ENCODE data around the gene MAIP1.
A peak's percentile ranks its signal among the peaks of the same experiment; 100 is the strongest.

Gene MAIP1

DNA sequence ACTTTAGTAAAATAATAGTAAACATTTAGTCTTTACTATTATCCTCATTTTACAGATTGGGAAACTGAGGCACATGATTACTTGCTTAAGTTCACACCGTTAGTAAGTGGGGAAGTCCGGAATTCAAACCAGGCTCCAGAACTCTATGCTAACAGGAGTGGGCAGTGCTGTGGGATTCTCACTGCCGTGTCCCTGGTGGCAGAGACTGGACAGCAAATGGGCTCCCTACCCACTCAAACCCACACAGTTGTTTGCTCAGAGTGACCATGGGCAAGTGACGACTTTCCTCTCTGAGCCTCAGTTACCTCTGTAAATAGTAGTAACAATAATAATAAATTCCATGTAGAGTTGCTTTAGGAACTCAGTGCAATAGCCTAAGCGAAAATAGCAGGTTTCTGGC is 24.0 kb downstream of the MAIP1 start:
- Histone ChIP-seq H3K9me3 (ENCODE audit: control insufficient read depth, insufficient read depth, low read depth, low read length) (no peaks in the 10 kb centered on the region), H3K36me3 (ENCODE audit: control insufficient read depth, insufficient read depth, low read length) (no peaks in the 10 kb centered on the region), H3K9ac (ENCODE audit: low read length) (peak overlapping the region; percentile 29), H3K4me1 (ENCODE audit: control insufficient read depth, insufficient read depth, low read length) (peaks cover 32% of the 10 kb centered on the region), H3K27ac (ENCODE audit: low read depth, low read length) (no peak overlapping the region), H3K4me3 (ENCODE audit: low read depth, low read length) (peak overlapping the region; percentile 53; the same call in 1 of the 2 replicates), H3K27me3 (ENCODE audit: control insufficient read depth, insufficient read depth, low read length) (no peaks in the 10 kb centered on the region)

DNA sequence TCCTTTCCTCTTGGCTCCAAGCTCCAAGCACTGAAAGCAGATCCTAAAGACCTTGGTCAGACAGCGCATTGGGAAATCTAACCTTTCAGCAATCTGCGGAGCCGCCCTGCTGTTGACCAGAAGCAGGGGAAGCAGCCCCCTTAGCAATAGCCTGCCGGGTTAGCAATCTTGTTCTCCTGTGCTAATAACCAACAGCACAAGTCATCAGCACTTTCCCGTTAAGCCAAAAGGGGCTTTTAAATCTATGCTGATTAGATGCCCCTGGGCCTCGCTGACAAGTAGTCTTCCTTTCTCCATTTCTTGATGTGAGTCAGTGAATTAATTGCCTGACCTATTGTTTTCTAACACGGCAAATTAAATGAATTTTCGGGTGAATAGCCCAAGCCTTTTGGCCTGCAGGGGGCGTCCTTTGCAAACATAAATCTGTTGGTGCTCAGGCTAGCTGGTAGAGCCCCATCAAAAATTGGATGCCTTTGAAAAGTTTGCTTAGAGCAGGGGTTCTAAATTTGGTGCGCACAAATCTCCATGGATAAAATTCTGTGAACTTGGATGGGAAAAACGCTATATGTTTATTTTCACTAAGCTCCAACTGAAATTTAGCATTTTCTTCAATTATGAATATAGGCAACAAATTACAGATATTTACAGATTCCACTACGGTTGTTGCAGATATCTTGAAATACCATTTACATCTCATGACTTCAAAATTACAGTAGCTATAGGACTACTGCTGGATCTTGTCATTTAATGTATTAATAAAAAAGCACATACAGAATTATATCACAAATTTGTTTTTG is 24.6 kb downstream of the MAIP1 start:
- H3K27ac ChIP-seq (ENCODE audit: low read depth, low read length), result no peak overlapping the region
- peak overlapping the region; percentile 29 for H3K9ac ChIP-seq (ENCODE audit: low read length)

DNA sequence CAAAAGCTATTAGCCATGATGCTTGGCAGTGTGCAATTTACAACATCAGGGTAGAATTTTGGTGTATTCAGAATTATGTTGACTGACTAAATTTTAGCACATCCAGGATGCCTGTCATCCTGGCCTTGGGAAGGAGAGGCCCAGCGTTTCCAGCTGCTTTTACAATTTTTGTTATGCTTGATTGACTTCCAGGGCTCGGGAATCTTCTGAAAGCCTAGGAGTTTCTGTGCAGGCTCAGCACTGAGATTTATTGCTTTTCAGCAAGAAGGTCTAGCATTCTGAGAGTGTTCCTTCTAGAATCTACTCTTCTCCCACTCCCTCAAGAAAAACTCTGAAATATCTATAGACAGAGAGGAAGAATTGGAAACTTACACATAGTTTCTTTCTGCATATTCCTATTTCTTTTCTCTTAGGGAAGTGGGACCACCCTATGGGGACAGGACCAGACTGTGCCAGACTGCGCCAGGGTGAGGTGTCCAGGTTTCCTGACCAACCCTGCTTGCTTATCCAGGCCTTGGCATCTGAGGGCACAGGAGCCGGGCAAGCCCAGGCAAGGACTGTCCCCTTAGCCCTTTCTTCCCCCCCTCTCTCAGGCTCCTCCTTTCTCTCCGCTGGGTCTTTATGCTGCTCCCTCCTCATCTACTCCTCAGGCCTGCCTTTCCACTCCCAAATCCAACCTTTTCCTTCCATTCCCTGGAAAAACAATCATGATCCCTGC is 26.9 kb downstream of the MAIP1 start:
- Histone ChIP-seq H3K9me3 (ENCODE audit: control insufficient read depth, insufficient read depth, low read depth, low read length) (no peaks in the 10 kb centered on the region), H3K27me3 (ENCODE audit: control insufficient read depth, insufficient read depth, low read length) (no peaks in the 10 kb centered on the region), H3K27ac (ENCODE audit: low read depth, low read length) (no peak overlapping the region), H3K4me3 (ENCODE audit: low read depth, low read length) (no peak overlapping the region), H3K4me1 (ENCODE audit: control insufficient read depth, insufficient read depth, low read length) (peaks cover 34% of the 10 kb centered on the region), H3K36me3 (ENCODE audit: control insufficient read depth, insufficient read depth, low read length) (no peaks in the 10 kb centered on the region), H3K9ac (ENCODE audit: low read length) (no peak overlapping the region)

More for the DNA sequence above, 24.6 kb downstream of the MAIP1 start:
- Histone ChIP-seq H3K27me3 (ENCODE audit: control insufficient read depth, insufficient read depth, low read length) (no peaks in the 10 kb centered on the region), H3K9me3 (ENCODE audit: control insufficient read depth, insufficient read depth, low read depth, low read length) (no peaks in the 10 kb centered on the region), H3K4me1 (ENCODE audit: control insufficient read depth, insufficient read depth, low read length) (peaks cover 34% of the 10 kb centered on the region), H3K36me3 (ENCODE audit: control insufficient read depth, insufficient read depth, low read length) (no peaks in the 10 kb centered on the region), H3K4me3 (ENCODE audit: low read depth, low read length) (peak overlapping the region; percentile 53)

DNA sequence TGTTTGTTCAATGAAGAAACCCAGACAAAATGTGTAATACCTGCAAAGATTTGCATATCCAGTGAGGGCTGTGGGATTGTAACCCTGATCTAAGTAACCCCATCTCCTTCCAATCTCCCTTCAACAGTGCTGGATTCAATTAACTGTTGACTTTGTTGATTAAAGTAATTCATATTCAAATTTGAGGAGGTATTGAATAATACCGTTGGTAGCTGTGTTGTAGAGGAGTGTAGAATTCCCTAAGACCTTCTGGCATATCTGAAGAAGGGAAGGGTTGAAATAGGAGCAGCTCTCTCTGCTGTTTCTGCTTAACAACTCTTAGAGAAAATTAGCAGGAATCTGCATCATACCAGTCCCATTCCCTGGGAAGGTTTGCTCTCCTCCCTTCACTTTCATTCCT is 28.2 kb downstream of the MAIP1 start:
- Histone ChIP-seq H3K9me3 (ENCODE audit: control insufficient read depth, insufficient read depth, low read depth, low read length) (no peaks in the 10 kb centered on the region), H3K27ac (ENCODE audit: low read depth, low read length) (no peak overlapping the region), H3K36me3 (ENCODE audit: control insufficient read depth, insufficient read depth, low read length) (no peaks in the 10 kb centered on the region), H3K4me3 (ENCODE audit: low read depth, low read length) (no peak overlapping the region), H3K4me1 (ENCODE audit: control insufficient read depth, insufficient read depth, low read length) (peaks cover 32% of the 10 kb centered on the region), H3K9ac (ENCODE audit: low read length) (no peak overlapping the region), H3K27me3 (ENCODE audit: control insufficient read depth, insufficient read depth, low read length) (no peaks in the 10 kb centered on the region)

DNA sequence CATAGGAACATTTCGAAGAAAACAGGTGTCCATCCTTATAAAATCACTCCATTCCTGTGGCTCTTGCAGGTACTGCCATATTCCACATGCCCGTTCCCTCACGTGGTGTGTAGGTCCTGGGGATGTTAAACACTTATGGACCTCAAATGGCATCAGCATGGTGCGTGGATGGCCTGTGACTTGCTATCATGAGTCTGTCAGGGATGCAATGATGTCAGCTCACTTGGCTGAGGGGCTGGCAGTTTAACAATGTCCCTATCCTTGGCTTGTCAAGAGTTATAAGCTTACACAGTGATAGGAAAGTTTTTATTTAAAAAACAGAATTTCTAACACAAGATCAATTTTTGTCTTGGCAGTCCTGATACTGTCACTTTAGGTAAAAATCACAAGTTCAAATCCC is 28.8 kb downstream of the MAIP1 start:
- Histone ChIP-seq H3K27me3 (ENCODE audit: control insufficient read depth, insufficient read depth, low read length) (no peaks in the 10 kb centered on the region), H3K27ac (ENCODE audit: low read depth, low read length) (no peak overlapping the region), H3K36me3 (ENCODE audit: control insufficient read depth, insufficient read depth, low read length) (no peaks in the 10 kb centered on the region), H3K4me3 (ENCODE audit: low read depth, low read length) (no peak overlapping the region), H3K4me1 (ENCODE audit: control insufficient read depth, insufficient read depth, low read length) (peaks cover 32% of the 10 kb centered on the region), H3K9me3 (ENCODE audit: control insufficient read depth, insufficient read depth, low read depth, low read length) (no peaks in the 10 kb centered on the region), H3K9ac (ENCODE audit: low read length) (no peak overlapping the region)

- H3K36me3 ChIP-seq (ENCODE audit: control insufficient read depth, insufficient read depth, low read length), result no peaks in the 10 kb centered on the region
- no peaks in the 10 kb centered on the region for H3K27me3 ChIP-seq (ENCODE audit: control insufficient read depth, insufficient read depth, low read length)
- H3K4me3 ChIP-seq (ENCODE audit: low read depth, low read length), result no peak overlapping the region
- H3K27ac ChIP-seq (ENCODE audit: low read depth, low read length), result no peak overlapping the region
- H3K9ac ChIP-seq (ENCODE audit: low read length), result no peak overlapping the region
- peaks cover 27% of the 10 kb centered on the region for H3K4me1 ChIP-seq (ENCODE audit: control insufficient read depth, insufficient read depth, low read length)
- no peaks in the 10 kb centered on the region for H3K9me3 ChIP-seq (ENCODE audit: control insufficient read depth, insufficient read depth, low read depth, low read length)
These were observed 29.4 kb downstream of the MAIP1 start for GRCh38 chr2:199984755-199985154.

DNA sequence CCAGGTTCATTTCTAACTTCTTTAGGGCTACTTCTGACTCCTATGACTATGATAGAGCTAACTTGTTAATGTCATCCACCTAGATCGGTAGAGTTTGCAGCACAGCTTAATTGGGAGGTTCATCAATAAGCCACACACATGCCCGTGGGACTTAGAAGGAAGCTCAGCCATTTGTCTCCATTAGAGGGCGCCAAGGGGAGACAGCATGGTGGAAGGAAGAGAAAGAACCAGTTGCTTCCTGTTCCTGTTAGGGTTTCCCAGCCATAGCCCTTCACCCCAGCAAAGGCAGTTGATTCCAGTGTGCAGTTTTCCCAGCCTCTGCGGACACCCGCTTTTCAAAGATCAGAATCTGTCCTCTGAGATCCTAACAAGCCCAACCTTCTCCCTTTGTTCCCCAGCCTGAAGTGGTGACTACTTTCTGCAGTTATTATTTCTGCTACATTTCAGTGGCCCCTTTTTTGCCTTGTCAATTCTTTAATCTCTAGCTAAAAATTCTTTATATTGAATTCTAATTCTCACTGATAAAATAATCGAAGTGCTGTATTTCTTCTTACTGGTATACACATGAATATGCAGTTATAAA is 30.3 kb downstream of the MAIP1 start:
- H3K27ac ChIP-seq (ENCODE audit: low read depth, low read length), result no peak overlapping the region
- H3K36me3 ChIP-seq (ENCODE audit: control insufficient read depth, insufficient read depth, low read length), result no peaks in the 10 kb centered on the region
- no peak overlapping the region for H3K9ac ChIP-seq (ENCODE audit: low read length)
- no peaks in the 10 kb centered on the region for H3K9me3 ChIP-seq (ENCODE audit: control insufficient read depth, insufficient read depth, low read depth, low read length)
- H3K4me1 ChIP-seq (ENCODE audit: control insufficient read depth, insufficient read depth, low read length), result peaks cover 26% of the 10 kb centered on the region
- no peaks in the 10 kb centered on the region for H3K27me3 ChIP-seq (ENCODE audit: control insufficient read depth, insufficient read depth, low read length)
- no peak overlapping the region for H3K4me3 ChIP-seq (ENCODE audit: low read depth, low read length)

- Histone ChIP-seq H3K4me1 (ENCODE audit: control insufficient read depth, insufficient read depth, low read length) (peaks cover 22% of the 10 kb centered on the region), H3K27me3 (ENCODE audit: control insufficient read depth, insufficient read depth, low read length) (no peaks in the 10 kb centered on the region), H3K27ac (ENCODE audit: low read depth, low read length) (no peak overlapping the region), H3K9me3 (ENCODE audit: control insufficient read depth, insufficient read depth, low read depth, low read length) (no peaks in the 10 kb centered on the region), H3K9ac (ENCODE audit: low read length) (no peak overlapping the region), H3K36me3 (ENCODE audit: control insufficient read depth, insufficient read depth, low read length) (no peaks in the 10 kb centered on the region), H3K4me3 (ENCODE audit: low read depth, low read length) (no peak overlapping the region)
These were observed 32.2 kb downstream of the MAIP1 start for GRCh38 chr2:199987586-199987985.

GRCh38 chr2:199988151-199988550 is 32.8 kb downstream of the MAIP1 start:
- H3K9ac ChIP-seq (ENCODE audit: low read length), result no peak overlapping the region
- H3K9me3 ChIP-seq (ENCODE audit: control insufficient read depth, insufficient read depth, low read depth, low read length), result no peaks in the 10 kb centered on the region
- H3K36me3 ChIP-seq (ENCODE audit: control insufficient read depth, insufficient read depth, low read length), result no peaks in the 10 kb centered on the region
- H3K27me3 ChIP-seq (ENCODE audit: control insufficient read depth, insufficient read depth, low read length), result no peaks in the 10 kb centered on the region
- no peak overlapping the region for H3K4me3 ChIP-seq (ENCODE audit: low read depth, low read length)
- no peak overlapping the region for H3K27ac ChIP-seq (ENCODE audit: low read depth, low read length)
- H3K4me1 ChIP-seq (ENCODE audit: control insufficient read depth, insufficient read depth, low read length), result peaks cover 18% of the 10 kb centered on the region

- no peaks in the 10 kb centered on the region for H3K36me3 ChIP-seq (ENCODE audit: control insufficient read depth, insufficient read depth, low read length)
- H3K4me1 ChIP-seq (ENCODE audit: control insufficient read depth, insufficient read depth, low read length), result peaks cover 4% of the 10 kb centered on the region; the same call in 1 of the 2 replicates
- H3K27me3 ChIP-seq (ENCODE audit: control insufficient read depth, insufficient read depth, low read length), result no peaks in the 10 kb centered on the region
- no peak overlapping the region for H3K9ac ChIP-seq (ENCODE audit: low read length)
- no peaks in the 10 kb centered on the region for H3K9me3 ChIP-seq (ENCODE audit: control insufficient read depth, insufficient read depth, low read depth, low read length)
- H3K4me3 ChIP-seq (ENCODE audit: low read depth, low read length), result no peak overlapping the region
- H3K27ac ChIP-seq (ENCODE audit: low read depth, low read length), result no peak overlapping the region
These were observed 34.4 kb downstream of the MAIP1 start for GRCh38 chr2:199989822-199990221.

DNA sequence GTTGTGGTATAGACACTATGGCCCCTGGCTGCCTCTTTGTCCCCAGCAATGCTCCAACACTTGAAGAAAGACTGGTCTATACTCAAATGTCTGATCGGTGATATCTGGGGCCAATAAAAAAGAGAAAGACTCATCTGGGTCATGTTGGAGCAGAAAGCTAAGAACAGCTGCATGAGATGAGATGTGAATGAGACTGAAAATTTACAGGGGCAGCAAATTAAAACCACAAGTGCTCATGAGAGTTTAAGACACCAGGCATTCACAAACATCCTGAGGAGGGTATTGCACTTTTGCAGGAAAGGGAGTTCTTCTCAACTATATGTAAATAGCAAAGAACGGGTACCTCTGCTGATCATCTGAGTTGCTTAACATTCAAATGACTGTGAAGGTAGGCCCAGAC is 36.3 kb downstream of the MAIP1 start:
- Histone ChIP-seq H3K36me3 (ENCODE audit: control insufficient read depth, insufficient read depth, low read length) (no peaks in the 10 kb centered on the region), H3K27me3 (ENCODE audit: control insufficient read depth, insufficient read depth, low read length) (no peaks in the 10 kb centered on the region), H3K9me3 (ENCODE audit: control insufficient read depth, insufficient read depth, low read depth, low read length) (no peaks in the 10 kb centered on the region), H3K9ac (ENCODE audit: low read length) (no peak overlapping the region), H3K4me1 (ENCODE audit: control insufficient read depth, insufficient read depth, low read length) (peaks cover 4% of the 10 kb centered on the region; the same call in 1 of the 2 replicates), H3K27ac (ENCODE audit: low read depth, low read length) (no peak overlapping the region), H3K4me3 (ENCODE audit: low read depth, low read length) (no peak overlapping the region)

Data from HUES6 (cell line).